HepG2 (cell line): ENCODE results near the gene S100A4. TPM values are rescaled to one million over a fixed set of nuclear protein-coding genes. Genes with fewer than 3 reads are reported as not detected.
A peak's percentile ranks its signal among the peaks of the same experiment; 100 is the strongest.

ENCODE experiments used
- AGO1 ChIP-seq: fragments of 200-400 bp; formaldehyde crosslinking; IDR thresholded peaks from 2 replicates; pipeline ENCODE4 v1.6.1; 2017; ENCODE audit warnings: mild to moderate bottlenecking, low read depth, low read length, moderate library complexity; ENCODE audit not compliant: poor library complexity, severe bottlenecking
- AGO2 ChIP-seq: fragments of 200-400 bp; formaldehyde crosslinking; optimal IDR thresholded peaks from 2 replicates; pipeline ENCODE3; 2017; ENCODE audit warnings: mild to moderate bottlenecking, low read depth, low read length, moderate library complexity
- ATF3 ChIP-seq: sonication (generic); formaldehyde crosslinking; IDR thresholded peaks from 2 replicates; pipeline ENCODE4 v1.4.0; 2020; ENCODE audit warnings: missing genetic modification reagents
- FOSL2 ChIP-seq: sonication (generic); formaldehyde crosslinking; IDR thresholded peaks from 2 replicates; pipeline ENCODE4 v1.4.0; 2020; ENCODE audit warnings: missing genetic modification reagents
- FOXK2 ChIP-seq: fragments of 450-650 bp; IDR thresholded peaks from 2 replicates; pipeline ENCODE4 v1.6.1; 2016
- HBP1 ChIP-seq: IDR thresholded peaks from 2 replicates; pipeline ENCODE4 v1.6.1; 2016; ENCODE audit warnings: low read depth, control low read depth
- HDAC6 ChIP-seq: fragments of 200-600 bp; sonication (generic); IDR thresholded peaks from 2 replicates; pipeline ENCODE4 v1.7.0; 2017; ENCODE audit warnings: mild to moderate bottlenecking, antibody characterized with exemption, low read length, low read depth
- HMG20A ChIP-seq: IDR thresholded peaks from 2 replicates; pipeline ENCODE4 v1.6.1; 2016; ENCODE audit warnings: borderline replicate concordance
- HMG20B ChIP-seq: conservative IDR thresholded peaks from 2 replicates; pipeline ENCODE4 v1.6.1; 2016; ENCODE audit warnings: missing genetic modification reagents, missing compliant biosample characterization
- MIXL1 ChIP-seq: IDR thresholded peaks from 2 replicates; pipeline ENCODE4 v1.6.1; 2016
- REPIN1 ChIP-seq: sonication (generic); formaldehyde crosslinking; IDR thresholded peaks from 2 replicates; pipeline ENCODE4 v1.8.0; 2022; ENCODE audit warnings: missing genetic modification reagents, low read depth, mild to moderate bottlenecking, borderline replicate concordance
- REXO4 ChIP-seq: sonication (generic); formaldehyde crosslinking; IDR thresholded peaks from 2 replicates; pipeline ENCODE4 v1.8.0; 2022; ENCODE audit warnings: missing genetic modification reagents, mild to moderate bottlenecking, borderline replicate concordance
- RFX3 ChIP-seq: IDR thresholded peaks from 2 replicates; pipeline ENCODE4 v1.6.1; 2016; ENCODE audit warnings: missing biosample characterization, missing genetic modification reagents
- TARDBP ChIP-seq: sonication (generic); formaldehyde crosslinking; IDR thresholded peaks from 2 replicates; pipeline ENCODE4 v1.8.0; 2022; ENCODE audit warnings: mild to moderate bottlenecking, missing genetic modification reagents
- THAP7 ChIP-seq: sonication (generic); formaldehyde crosslinking; IDR thresholded peaks from 2 replicates; pipeline ENCODE4 v1.8.1; 2023; ENCODE audit warnings: mild to moderate bottlenecking, missing genetic modification reagents
- ZGPAT ChIP-seq: IDR thresholded peaks from 2 replicates; pipeline ENCODE4 v1.6.1; 2016; ENCODE audit warnings: mild to moderate bottlenecking
- ZNF354B ChIP-seq: sonication (generic); formaldehyde crosslinking; IDR thresholded peaks from 2 replicates; pipeline ENCODE4 v1.8.0; 2022; ENCODE audit warnings: mild to moderate bottlenecking, missing genetic modification reagents
- ZNF556 ChIP-seq: sonication (generic); formaldehyde crosslinking; IDR thresholded peaks from 2 replicates; pipeline ENCODE4 v1.4.0; 2020; ENCODE audit warnings: mild to moderate bottlenecking, missing genetic modification reagents, borderline replicate concordance
- ZNF598 ChIP-seq: sonication (generic); formaldehyde crosslinking; IDR thresholded peaks from 2 replicates; pipeline ENCODE4 v1.5.1; 2020; ENCODE audit warnings: mild to moderate bottlenecking, missing genetic modification reagents, borderline replicate concordance
- ZUFSP ChIP-seq: sonication (generic); formaldehyde crosslinking; IDR thresholded peaks from 2 replicates; pipeline ENCODE4 v1.9.0; 2021; ENCODE audit warnings: missing genetic modification reagents, mild to moderate bottlenecking, borderline replicate concordance
- polyA plus RNA-seq, 8 experiments: library from polyadenylated mRNA; depleted of rRNA in 3 of 8; stranded (reverse) in 7 of 8; unstranded in 1 of 8; fragments of >200 nt; fragmentation: Illumina TruSeq in 4 of 8; extraction: Trizol in 4 of 8; gene quantifications; 2 replicates each; pipeline versions ENCODE4 v1.2.1 to v1.2.3, GENCODE V29; 2011 to 2016; ENCODE audit warnings: low read depth in 4 of 8, missing spikeins in 1 of 8, mixed read lengths in 1 of 8; ENCODE audit not compliant: insufficient read depth in 1 of 8
- total RNA-seq, 5 experiments: library from RNA; depleted of rRNA; stranded (reverse); fragments of >200 nt; fragmentation: Illumina TruSeq; extraction: Trizol; gene quantifications; 2 replicates each; pipeline ENCODE4 v1.2.3, GENCODE V29; 2016; ENCODE audit warnings: low read depth in 1 of 5

Gene S100A4
- total and polyA plus RNA-seq, 2 of the 13 experiments (the other 11 are each of a cell fraction or from before 2014, with no cell fraction given) = 12.9 to 20.2 TPM

- TF ChIP-seq HBP1 = no peak
- TF ChIP-seq MIXL1 (CRISPR knock-in tag) = no peak
- TF ChIP-seq ZNF598 (CRISPR knock-in tag) = no peak
- 0 out of 2 replicates have a peak, but pooled peaks have one; percentile 20 for TF ChIP-seq ATF3
- no peak for TF ChIP-seq HDAC6
- TF ChIP-seq REXO4 (CRISPR knock-in tag) = no peak
- no peak for TF ChIP-seq ZNF354B (CRISPR knock-in tag)
- TF ChIP-seq REPIN1 (CRISPR knock-in tag) = no peak
- no peak for TF ChIP-seq ZGPAT (CRISPR knock-in tag)
- peak; percentile 39 for TF ChIP-seq AGO2
- TF ChIP-seq ZUFSP = no peak
- TF ChIP-seq RFX3 (CRISPR knock-in tag) = no peak
- no peak for TF ChIP-seq FOXK2
- TF ChIP-seq AGO1 = peak; percentile 9
- TF ChIP-seq THAP7 (CRISPR knock-in tag) = no peak
- TF ChIP-seq TARDBP = no peak
- TF ChIP-seq ZNF556 (CRISPR knock-in tag) = no peak
- TF ChIP-seq HMG20B (CRISPR knock-in tag) = no peak
- TF ChIP-seq HMG20A (CRISPR knock-in tag) = 0 out of 2 replicates have a peak, but pooled peaks have one; percentile 6
- peak; percentile 83 for TF ChIP-seq FOSL2 (CRISPR knock-in tag)
These were observed 11.9 kb downstream of the S100A4 start (continued) for GRCh38 chr1:153533689-153534201.
